ENCODE results near the gene ASZ1.

DNA sequence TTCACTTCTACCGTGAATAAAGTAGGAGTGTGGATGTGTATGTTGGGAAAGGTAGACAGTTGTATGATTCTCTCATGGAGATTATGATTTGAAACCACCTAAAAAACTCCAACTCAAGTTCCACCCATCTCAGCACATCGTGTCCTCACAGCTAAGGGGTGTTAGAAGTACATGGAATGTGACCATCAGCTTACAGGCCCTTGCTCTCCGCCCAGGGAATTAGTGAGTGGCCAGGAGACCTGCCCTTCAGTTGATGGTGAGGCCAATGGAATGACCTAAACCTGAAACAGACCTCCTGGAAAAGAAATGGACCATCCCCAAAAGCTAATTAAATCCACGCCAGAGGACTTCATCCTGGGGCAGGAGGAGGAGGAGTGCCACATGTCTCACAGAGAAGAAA, 102.3 kb downstream of the ASZ1 start:
- TF ChIP-seq, protein P1, sequence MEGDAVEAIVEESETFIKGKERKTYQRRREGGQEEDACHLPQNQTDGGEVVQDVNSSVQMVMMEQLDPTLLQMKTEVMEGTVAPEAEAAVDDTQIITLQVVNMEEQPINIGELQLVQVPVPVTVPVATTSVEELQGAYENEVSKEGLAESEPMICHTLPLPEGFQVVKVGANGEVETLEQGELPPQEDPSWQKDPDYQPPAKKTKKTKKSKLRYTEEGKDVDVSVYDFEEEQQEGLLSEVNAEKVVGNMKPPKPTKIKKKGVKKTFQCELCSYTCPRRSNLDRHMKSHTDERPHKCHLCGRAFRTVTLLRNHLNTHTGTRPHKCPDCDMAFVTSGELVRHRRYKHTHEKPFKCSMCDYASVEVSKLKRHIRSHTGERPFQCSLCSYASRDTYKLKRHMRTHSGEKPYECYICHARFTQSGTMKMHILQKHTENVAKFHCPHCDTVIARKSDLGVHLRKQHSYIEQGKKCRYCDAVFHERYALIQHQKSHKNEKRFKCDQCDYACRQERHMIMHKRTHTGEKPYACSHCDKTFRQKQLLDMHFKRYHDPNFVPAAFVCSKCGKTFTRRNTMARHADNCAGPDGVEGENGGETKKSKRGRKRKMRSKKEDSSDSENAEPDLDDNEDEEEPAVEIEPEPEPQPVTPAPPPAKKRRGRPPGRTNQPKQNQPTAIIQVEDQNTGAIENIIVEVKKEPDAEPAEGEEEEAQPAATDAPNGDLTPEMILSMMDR (IDR thresholded peaks at IDR 0.05), result no peak
- no peak for TF ChIP-seq POLR2A (IDR thresholded peaks at IDR 0.05)
